ENCODE results near the gene TULP1. TPM values are rescaled to one million over a fixed set of nuclear protein-coding genes. Genes with fewer than 3 reads are reported as not detected.
"Not testable (repeated sequence)": the region's sequence is repeated elsewhere in the genome, so short reads cannot be mapped to it uniquely, and the experiment has no call there.

Gene TULP1
- total RNA-seq, 3 donors from 2014 or later, result not detected

DNA sequence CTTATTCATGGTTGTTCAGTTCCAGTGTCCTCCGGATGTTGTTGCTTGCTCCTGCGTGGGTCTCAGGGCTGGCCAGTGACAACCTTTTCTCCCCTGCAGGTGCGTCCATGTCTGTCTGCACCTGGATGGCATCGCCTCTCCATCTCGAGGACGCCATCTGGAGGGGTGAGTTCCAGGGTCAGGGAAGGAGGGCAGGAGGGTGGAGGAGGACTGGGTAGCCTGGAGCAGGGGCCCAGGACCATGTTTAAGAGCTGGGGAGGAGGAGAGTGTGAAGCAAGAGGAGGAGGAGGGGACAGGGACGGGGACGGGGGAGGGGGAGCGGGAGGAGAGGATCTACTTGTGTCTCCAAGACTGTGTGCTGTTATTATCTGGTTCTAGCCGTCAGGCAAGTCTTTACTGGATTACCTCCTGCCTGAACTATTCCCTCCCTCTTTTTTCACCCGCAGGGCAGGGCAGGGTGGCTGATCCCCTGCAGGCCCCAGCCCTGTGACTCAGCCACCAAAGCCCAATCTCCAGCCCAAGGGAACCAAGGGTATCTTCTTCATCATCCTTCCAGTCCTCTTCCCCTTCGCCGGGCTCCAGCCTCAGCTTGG is 32.2 kb upstream of the TULP1 start:
- TF ChIP-seq, protein P1, sequence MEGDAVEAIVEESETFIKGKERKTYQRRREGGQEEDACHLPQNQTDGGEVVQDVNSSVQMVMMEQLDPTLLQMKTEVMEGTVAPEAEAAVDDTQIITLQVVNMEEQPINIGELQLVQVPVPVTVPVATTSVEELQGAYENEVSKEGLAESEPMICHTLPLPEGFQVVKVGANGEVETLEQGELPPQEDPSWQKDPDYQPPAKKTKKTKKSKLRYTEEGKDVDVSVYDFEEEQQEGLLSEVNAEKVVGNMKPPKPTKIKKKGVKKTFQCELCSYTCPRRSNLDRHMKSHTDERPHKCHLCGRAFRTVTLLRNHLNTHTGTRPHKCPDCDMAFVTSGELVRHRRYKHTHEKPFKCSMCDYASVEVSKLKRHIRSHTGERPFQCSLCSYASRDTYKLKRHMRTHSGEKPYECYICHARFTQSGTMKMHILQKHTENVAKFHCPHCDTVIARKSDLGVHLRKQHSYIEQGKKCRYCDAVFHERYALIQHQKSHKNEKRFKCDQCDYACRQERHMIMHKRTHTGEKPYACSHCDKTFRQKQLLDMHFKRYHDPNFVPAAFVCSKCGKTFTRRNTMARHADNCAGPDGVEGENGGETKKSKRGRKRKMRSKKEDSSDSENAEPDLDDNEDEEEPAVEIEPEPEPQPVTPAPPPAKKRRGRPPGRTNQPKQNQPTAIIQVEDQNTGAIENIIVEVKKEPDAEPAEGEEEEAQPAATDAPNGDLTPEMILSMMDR (IDR thresholded peaks at IDR 0.05), result no peak
- TF ChIP-seq POLR2AphosphoS5 (IDR thresholded peaks at IDR 0.05), result no peak
- TF ChIP-seq POLR2A (IDR thresholded peaks at IDR 0.05), result no peak

DNA sequence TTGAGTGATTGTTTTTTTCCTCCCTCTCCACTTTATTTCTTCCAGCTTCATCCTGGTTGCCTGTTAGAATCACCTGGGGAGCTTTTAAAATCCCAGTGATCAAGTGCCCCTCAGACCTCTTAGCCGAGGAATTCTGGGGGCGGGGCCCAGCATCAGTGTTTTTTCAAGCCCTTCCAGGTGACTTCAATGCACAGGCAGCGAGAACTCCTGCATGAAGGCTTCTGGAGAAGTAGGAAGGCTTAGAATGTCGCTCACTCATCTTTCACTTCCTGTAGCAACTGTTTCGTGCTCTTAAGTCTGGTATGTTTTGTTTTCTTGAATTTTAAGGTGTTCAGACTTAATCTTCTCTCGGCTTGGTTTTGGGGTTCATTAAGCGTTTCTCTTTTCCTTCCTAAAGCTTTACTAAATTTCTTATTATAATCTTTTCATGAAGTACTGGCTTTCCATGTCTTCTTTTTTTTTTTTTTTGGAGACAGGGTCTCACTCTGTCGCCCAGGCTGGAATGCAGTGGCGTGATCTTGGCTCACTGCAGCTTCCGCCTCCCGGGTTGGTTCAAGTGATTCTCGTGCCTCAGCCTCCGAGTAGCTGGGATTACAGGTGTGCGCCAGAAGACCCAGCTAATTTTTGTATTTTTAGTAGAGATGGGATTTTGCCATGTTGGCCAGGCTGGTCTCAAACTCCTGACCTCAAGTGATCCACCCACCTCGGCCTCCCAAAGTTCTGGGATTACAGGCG is 30.9 kb upstream of the TULP1 start:
- Histone ChIP-seq H3K4me3 (no peak overlapping the region), H3K4me1 (no peaks in the 10 kb centered on the region), H3K36me3 (no peaks in the 10 kb centered on the region), H3K9me3 (no peaks in the 10 kb centered on the region), H3K27ac (no peak overlapping the region), H3K27me3 (no peaks in the 10 kb centered on the region)
- TF ChIP-seq POLR2AphosphoS5 (IDR thresholded peaks at IDR 0.05) (no peak), POLR2A (IDR thresholded peaks at IDR 0.05) (no peak)
- TF ChIP-seq, protein P1 (IDR thresholded peaks at IDR 0.05), result no peak
- no peak for DNase-seq (ENCODE audit: low spot score in 2 of 2)
- intact Hi-C loops (cut with DNase I; ENCODE audit: low total_unique reads), result no loop called here

More for the DNA sequence above, 32.2 kb upstream of the TULP1 start:
- no peak overlapping the region for H3K4me3 ChIP-seq
- no peak for DNase-seq (ENCODE audit: low spot score in 2 of 2)
- H3K9me3 ChIP-seq, result no peaks in the 10 kb centered on the region
- H3K36me3 ChIP-seq, result no peaks in the 10 kb centered on the region
- no peak overlapping the region for H3K27ac ChIP-seq
- intact Hi-C loops (cut with DNase I; ENCODE audit: low total_unique reads), result no loop called here
- H3K27me3 ChIP-seq, result no peaks in the 10 kb centered on the region
- H3K4me1 ChIP-seq, result no peaks in the 10 kb centered on the region

DNA sequence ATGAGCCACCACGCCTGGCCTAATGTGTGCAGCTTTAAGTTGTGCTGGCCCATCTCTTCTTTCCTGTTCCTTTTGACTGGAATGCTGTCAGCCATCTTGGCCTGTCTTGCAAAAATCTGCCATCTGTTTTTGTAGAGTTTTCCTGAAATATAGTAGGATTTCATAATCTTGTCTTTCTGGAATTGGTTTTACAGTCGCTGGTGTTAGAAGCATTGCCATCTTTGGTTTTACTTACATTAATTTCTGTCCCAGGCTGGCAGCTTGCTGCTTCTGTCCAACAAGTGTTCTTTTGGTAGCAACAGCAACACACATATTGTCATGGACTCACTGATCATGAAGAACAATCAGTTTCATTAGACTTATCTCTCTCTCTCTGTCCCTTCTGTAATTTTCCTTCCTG is 29.1 kb upstream of the TULP1 start:
- Histone ChIP-seq H3K27ac (no peak overlapping the region), H3K9me3 (no peaks in the 10 kb centered on the region), H3K4me1 (no peaks in the 10 kb centered on the region), H3K27me3 (no peaks in the 10 kb centered on the region), H3K36me3 (no peaks in the 10 kb centered on the region), H3K4me3 (no peak overlapping the region)
- intact Hi-C loops (cut with DNase I; ENCODE audit: low total_unique reads), result no loop called here
- no peak for DNase-seq (ENCODE audit: low spot score in 2 of 2)
- TF ChIP-seq POLR2AphosphoS5 (IDR thresholded peaks at IDR 0.05), result no peak
- TF ChIP-seq POLR2A (IDR thresholded peaks at IDR 0.05), result no peak
- TF ChIP-seq, protein P1 (IDR thresholded peaks at IDR 0.05), result no peak

DNA sequence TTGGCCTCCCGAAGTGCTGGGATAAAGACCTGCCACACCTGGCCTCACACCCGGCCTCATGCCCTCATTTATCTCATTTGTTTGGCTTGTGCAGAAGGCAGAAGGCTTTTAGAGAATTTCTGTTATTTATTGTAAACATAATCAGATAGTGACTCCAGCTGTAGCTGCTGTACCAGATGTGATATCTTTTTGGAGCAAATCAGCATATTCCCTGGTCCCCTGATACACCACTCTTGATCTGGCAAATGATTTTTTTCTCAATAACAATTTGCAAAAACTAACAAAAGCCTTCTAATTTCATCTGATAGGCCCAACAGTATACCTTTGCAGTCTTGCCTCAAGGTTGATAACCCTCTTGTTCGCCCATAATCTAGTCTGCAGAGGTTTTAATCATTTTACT is 26.5 kb upstream of the TULP1 start:
- no peak for TF ChIP-seq POLR2AphosphoS5 (IDR thresholded peaks at IDR 0.05)
- no peak overlapping the region for H3K27ac ChIP-seq
- intact Hi-C loops (cut with DNase I; ENCODE audit: low total_unique reads), result no loop called here
- no peaks in the 10 kb centered on the region for H3K36me3 ChIP-seq
- no peaks in the 10 kb centered on the region for H3K9me3 ChIP-seq
- H3K4me1 ChIP-seq, result no peaks in the 10 kb centered on the region
- H3K4me3 ChIP-seq, result no peak overlapping the region
- H3K27me3 ChIP-seq, result no peaks in the 10 kb centered on the region
- no peak for DNase-seq (ENCODE audit: low spot score in 2 of 2)

DNA sequence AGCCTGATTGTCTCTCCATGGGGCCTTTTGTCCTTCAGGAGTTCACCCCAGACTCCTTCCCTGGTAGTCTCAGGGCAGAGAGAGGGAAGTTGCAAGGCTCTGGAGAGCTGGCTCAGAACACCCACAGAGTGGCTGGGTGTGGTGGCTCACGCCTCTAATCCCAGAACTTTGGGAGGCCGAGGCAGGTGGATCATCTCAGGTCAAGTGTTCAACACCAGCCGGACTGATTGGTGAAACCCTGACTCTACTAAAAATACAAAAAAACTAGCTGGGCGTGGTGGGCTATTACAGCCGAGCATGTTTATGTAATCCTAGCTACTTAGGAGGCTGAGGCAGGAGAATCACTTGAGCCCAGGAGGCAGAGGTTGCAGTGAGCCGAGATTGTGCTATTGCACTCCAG is 23.2 kb upstream of the TULP1 start:
- DNase-seq (ENCODE audit: low spot score in 2 of 2); H3K4me3 ChIP-seq; H3K27ac ChIP-seq; H3K27me3 ChIP-seq; H3K36me3 ChIP-seq; H3K9me3 ChIP-seq; H3K4me1 ChIP-seq; intact Hi-C loops (cut with DNase I; ENCODE audit: low total_unique reads): not testable (repeated sequence)

DNA sequence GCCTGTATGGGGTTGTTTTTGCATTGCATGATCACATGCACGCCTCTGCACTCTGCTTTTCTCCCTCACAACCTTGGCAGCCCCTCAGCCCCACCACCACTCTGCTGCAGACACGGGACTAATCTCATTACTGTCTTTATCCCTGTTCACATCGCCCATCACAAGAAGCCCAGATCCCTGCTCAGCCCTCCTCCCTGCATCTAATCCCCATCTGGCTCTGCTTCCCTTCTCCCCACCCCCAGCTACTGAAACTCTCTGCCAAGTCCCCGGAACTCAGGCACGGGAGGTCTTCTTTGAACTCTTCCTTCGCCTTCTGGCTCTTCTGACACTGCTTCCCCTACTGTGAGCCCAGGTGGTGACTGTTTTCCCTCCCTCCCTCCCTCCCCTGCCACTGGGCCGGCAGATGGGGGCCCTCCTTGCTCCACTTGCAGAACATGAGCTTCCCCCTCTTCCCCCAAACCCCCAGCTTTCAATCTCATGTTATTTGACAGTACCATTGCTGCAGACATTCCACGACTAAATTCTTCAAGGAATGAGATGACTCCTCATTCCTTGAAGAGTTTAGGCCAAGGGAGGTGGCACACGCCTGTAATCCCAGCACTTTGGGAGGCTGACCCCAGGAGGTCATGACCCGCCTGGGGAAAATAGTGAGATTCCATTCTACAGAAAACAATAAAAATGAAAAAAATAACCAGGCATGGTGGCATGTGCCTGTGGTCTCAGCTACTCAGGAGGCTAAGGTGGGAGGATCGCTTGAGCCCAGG is 21.9 kb upstream of the TULP1 start:
- DNase-seq (ENCODE audit: low spot score in 2 of 2), result no peak
- H3K4me3 ChIP-seq, result no peak overlapping the region
- H3K27ac ChIP-seq, result no peak overlapping the region
- H3K9me3 ChIP-seq, result no peaks in the 10 kb centered on the region
- intact Hi-C loops (cut with DNase I; ENCODE audit: low total_unique reads), result no loop called here
- H3K36me3 ChIP-seq, result no peaks in the 10 kb centered on the region
- no peaks in the 10 kb centered on the region for H3K27me3 ChIP-seq
- TF ChIP-seq, protein P1 (IDR thresholded peaks at IDR 0.05), result no peak
- no peak for TF ChIP-seq POLR2AphosphoS5 (IDR thresholded peaks at IDR 0.05)
- no peak for TF ChIP-seq POLR2A (IDR thresholded peaks at IDR 0.05)
- no peaks in the 10 kb centered on the region for H3K4me1 ChIP-seq

All from breast epithelium (tissue), 4 donors.